ENCODE results near the gene STC2.
A peak's percentile ranks its signal among the peaks of the same experiment; 100 is the strongest.
"Not testable (repeated sequence)": the region's sequence is repeated elsewhere in the genome, so short reads cannot be mapped to it uniquely, and the experiment has no call there.

Gene STC2, protein sequence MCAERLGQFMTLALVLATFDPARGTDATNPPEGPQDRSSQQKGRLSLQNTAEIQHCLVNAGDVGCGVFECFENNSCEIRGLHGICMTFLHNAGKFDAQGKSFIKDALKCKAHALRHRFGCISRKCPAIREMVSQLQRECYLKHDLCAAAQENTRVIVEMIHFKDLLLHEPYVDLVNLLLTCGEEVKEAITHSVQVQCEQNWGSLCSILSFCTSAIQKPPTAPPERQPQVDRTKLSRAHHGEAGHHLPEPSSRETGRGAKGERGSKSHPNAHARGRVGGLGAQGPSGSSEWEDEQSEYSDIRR
- 0.40 to 0.62 reads per million in 2 donors for total RNA-seq

- peak in 1 of 5 experiments; percentile 53 for DNase-seq
These were observed at the start of gene STC2 for GRCh38 chr5:173327948-173328843. STC2 (minus strand) TSS chr5:173328414; CDS start chr5:173328193, 221 bp downstream.

- no peak for DNase-seq
These were observed 43.2 kb upstream of the STC2 start for GRCh38 chr5:173371400-173371799.

DNA sequence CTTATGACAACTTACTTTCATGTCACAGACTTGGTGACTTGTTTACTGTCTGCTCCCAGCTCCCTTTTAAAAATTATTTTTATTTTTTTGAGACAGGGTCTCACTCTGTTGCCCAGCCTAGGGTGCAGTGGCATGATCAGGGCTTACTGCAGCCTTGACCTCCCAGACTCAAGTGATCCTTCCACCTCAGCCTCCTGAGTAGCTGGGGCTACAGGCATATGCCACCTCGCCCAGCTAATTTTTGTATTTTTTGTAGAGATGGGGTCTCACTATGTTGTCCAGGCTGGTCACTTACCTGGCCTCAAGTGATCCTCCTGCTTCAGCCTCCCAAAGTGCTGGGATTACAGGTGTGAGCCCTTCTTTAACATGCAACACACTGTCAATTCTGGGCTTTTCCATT, 35.2 kb upstream of the STC2 start:
- not testable (repeated sequence) for DNase-seq

GRCh38 chr5:173355561-173355960, 27.3 kb upstream of the STC2 start:
- DNase-seq: no peak

- no peak for DNase-seq
These were observed 26.4 kb upstream of the STC2 start for GRCh38 chr5:173354645-173355044.

GRCh38 chr5:173352366-173353349, 24.4 kb upstream of the STC2 start:
- no peak for DNase-seq

GRCh38 chr5:173342813-173343755, 14.9 kb upstream of the STC2 start:
- no peak for DNase-seq

DNA sequence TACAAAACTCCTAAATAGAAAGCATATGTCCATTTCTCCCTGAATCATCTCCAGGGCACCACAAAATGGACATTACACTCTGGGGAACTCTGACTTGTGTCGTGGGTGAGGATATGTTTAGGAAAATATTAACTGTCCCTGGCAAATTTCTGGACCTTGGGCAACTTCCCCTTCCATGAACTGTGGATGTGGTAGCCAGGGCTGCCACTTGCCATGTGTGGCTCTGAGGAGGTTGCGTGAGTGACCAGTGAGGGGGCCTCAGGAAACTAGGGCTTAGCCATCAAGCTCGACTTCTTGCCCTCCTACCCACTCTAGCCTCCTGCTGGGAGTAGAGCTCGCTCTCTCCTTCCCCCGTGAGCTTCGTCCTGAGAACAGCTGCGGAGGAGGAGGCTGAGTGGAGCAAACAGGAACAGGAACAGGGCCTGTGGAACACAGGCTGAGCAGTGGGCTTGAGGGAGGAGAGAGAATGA, 13.8 kb upstream of the STC2 start:
- DNase-seq: no peak

GRCh38 chr5:173340984-173341383, 12.8 kb upstream of the STC2 start:
- DNase-seq: no peak

GRCh38 chr5:173340451-173340850, 12.2 kb upstream of the STC2 start:
- DNase-seq: no peak

DNA sequence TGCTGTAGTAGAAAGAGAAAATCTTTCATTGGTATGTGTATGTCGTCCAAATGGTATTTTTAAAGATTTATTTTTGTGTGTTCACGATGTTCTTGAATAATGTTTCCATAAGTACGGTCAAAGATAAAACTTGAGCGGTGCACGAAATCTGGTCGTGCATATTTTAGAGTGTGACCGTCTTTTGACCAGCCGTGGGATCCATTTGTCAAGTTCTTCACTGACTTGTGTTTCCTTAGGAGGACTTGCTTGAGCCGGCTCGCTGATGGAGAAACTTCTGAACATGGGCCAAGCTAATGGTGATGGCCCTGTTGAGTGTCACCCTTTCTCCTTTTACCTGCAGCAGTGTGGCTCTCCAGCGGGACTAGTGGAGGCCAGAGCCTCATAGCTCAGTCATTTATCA, 11.1 kb upstream of the STC2 start:
- DNase-seq: no peak

DNA sequence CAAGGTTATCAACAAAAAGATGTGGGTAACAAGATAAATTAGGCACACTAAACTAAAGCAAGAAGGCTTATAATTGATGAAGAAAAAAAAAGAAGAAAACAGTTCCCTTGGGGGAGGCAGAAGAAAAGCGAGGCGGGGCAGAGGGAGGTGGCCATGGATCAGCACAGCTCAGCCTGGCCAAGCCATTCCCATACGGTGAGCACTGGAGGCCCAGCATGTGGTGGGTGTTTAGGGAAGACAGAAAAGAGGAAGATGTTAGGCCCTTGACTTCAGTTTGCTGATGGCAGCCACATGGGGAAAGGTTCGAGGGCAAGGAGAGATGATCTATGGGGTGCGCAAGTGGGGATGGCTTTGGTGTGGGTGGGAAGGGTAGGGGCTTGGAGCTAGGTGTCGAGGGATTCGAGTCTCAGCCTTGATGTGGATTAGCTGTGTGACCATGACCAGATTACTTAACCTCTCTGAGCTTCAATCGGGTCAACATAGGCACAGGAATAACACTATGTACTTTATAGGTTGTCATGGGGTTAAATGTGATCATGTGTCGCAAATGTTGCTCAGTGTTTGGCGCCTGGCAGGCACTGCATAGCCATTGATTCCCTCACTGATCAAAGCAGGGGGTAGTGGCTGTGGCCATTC, 10.3 kb upstream of the STC2 start:
- no peak for DNase-seq

- DNase-seq: no peak
These were observed 6.6 kb upstream of the STC2 start for GRCh38 chr5:173334808-173335207.

- DNase-seq: no peak
These were observed 5.9 kb upstream of the STC2 start for GRCh38 chr5:173333925-173334661.

GRCh38 chr5:173331956-173332479, 3.8 kb upstream of the STC2 start:
- peak; percentile 12 to 82 (median 62) for DNase-seq

DNA sequence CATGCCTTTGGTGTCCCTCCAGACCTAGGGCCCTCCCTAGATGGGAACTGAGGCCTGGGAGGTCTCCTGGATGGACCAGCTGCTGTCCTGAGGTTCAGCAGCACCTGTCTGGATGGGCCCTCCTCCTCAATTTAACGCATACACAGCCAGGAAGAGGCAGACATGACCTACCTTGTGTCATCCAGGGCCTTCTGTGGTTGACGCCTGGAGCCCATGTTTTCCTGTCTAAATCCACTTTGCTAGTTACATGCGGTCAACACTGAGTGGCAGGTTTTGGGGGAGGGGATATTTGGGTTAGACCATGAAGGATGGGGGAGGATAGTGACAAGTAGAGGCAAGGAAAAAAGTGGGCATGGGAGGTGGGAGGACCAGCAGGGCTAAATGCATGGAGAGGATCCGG, 3.1 kb upstream of the STC2 start:
- no peak for DNase-seq

- no peak for DNase-seq
These were observed 2.4 kb upstream of the STC2 start for GRCh38 chr5:173330338-173331206.

- DNase-seq: peak in 1 of 5 experiments; percentile 40
These were observed 1.5 kb upstream of the STC2 start for GRCh38 chr5:173329491-173330337.
